A549 (cell line): ENCODE results near the gene KIAA1671. TPM values are rescaled to one million over a fixed set of nuclear protein-coding genes. Genes with fewer than 3 reads are reported as not detected.

Experiments used
- ATAC-seq, 2 experiments: fragments of 200-7000 bp in 1 of 2; fragments of >200 bp in 1 of 2; cut with Nextera tagmentation in 1 of 2; cut with Tn5 transposase in 1 of 2; 3 replicates each; pipeline versions ENCODE4 v1.8.0 to v1.9.1; 2018 to 2020; ENCODE audit warnings: mild to moderate bottlenecking in 1 of 2, moderate library complexity in 1 of 2
- CTCF ChIA-PET: fragments of 300-600 bp; sonication (Branson Sonifier 250); formaldehyde crosslinking; extraction: SDS; loops from one replicate; lab custom pipeline; 2021; ENCODE audit warnings: antibody characterized with exemption, inconsistent platforms; lab: Yijun Ruan, JAX
- POLR2A ChIA-PET: fragments of 350-600 bp; formaldehyde crosslinking; extraction: SDS; loops from one replicate; lab custom pipeline; 2021; ENCODE audit warnings: antibody characterized with exemption, inconsistent platforms; lab: Yijun Ruan, JAX
- DNase-seq, 2 experiments: peaks; one replicate each; pipeline versions ENCODE4 v3.0.0 to v3.0.0-alpha.2; 2011 to 2016; ENCODE audit warnings: low read depth in 1 of 2, low spot score in 1 of 2
- FAIRE-seq: peaks from 2 replicates; lab custom pipeline; 2011; peaks lifted over from hg19 to GRCh38; lab: Jason Lieb, UNC
- H3K27ac ChIP-seq, 2 experiments: fragments of >200 bp; sonication (Bioruptor Twin); formaldehyde crosslinking; 3 replicates each; pipeline ENCODE4 v1.5.1; 2016 to 2017
- H3K4me1 ChIP-seq: fragments of >200 bp; sonication (Bioruptor Twin); formaldehyde crosslinking; 3 replicates; pipeline ENCODE4 v1.6.1; 2016
- H3K4me2 ChIP-seq: fragments of >200 bp; sonication (Bioruptor Twin); formaldehyde crosslinking; 3 replicates; pipeline ENCODE4 v1.6.1; 2016
- H3K4me3 ChIP-seq: fragments of >200 bp; sonication (Bioruptor Twin); formaldehyde crosslinking; 3 replicates; pipeline ENCODE4 v1.5.1; 2016
- H3K9me3 ChIP-seq: fragments of >200 bp; sonication (Bioruptor Twin); formaldehyde crosslinking; 3 replicates; pipeline ENCODE4 v1.6.1; 2016
- ATOH8 ChIP-seq: fragments of 250-450 bp; sonication (Bioruptor Pico); IDR thresholded peaks from 2 replicates; pipeline ENCODE4 v1.5.0; 2020; ENCODE audit warnings: low read depth, mild to moderate bottlenecking, moderate library complexity
- BCL3 ChIP-seq: fragments of >200 bp; sonication (Bioruptor Twin); formaldehyde crosslinking; IDR thresholded peaks from 3 replicates; pipeline ENCODE4 v1.6.1; 2016
- CHD2 ChIP-seq: fragments of 150-350 bp; IDR thresholded peaks from 2 replicates; pipeline ENCODE4 v1.6.1; 2014; ENCODE audit warnings: low read length; ENCODE audit not compliant: partially characterized antibody
- CHD4 ChIP-seq: fragments of 200-600 bp; sonication (generic); IDR thresholded peaks from 2 replicates; pipeline ENCODE4 v1.6.1; 2016; ENCODE audit warnings: antibody characterized with exemption, mild to moderate bottlenecking, borderline replicate concordance
- ESRRA ChIP-seq: fragments of 150-350 bp; IDR thresholded peaks from 2 replicates; pipeline ENCODE4 v1.6.1; 2014; ENCODE audit warnings: mild to moderate bottlenecking, low read length, borderline replicate concordance
- FOSB ChIP-seq: fragments of 250-450 bp; sonication (Bioruptor Pico); IDR thresholded peaks from 2 replicates; pipeline ENCODE4 v1.5.0; 2020; ENCODE audit warnings: mild to moderate bottlenecking, moderate library complexity
- HMGXB4 ChIP-seq: fragments of 250-450 bp; sonication (Bioruptor Pico); IDR thresholded peaks from 2 replicates; pipeline ENCODE4 v1.5.0; 2021; ENCODE audit warnings: mild to moderate bottlenecking, moderate library complexity, borderline replicate concordance
- HOXB5 ChIP-seq: fragments of 250-450 bp; sonication (Bioruptor Pico); IDR thresholded peaks from 2 replicates; pipeline ENCODE4 v1.5.0; 2020; ENCODE audit warnings: mild to moderate bottlenecking, moderate library complexity
- JUNB ChIP-seq: fragments of >200 bp; sonication (Bioruptor Twin); formaldehyde crosslinking; IDR thresholded peaks from 2 replicates; pipeline ENCODE4 v1.6.1; 2016
- MAZ ChIP-seq: fragments of 150-350 bp; IDR thresholded peaks from 2 replicates; pipeline ENCODE4 v1.6.1; 2014; ENCODE audit warnings: antibody characterized with exemption, low read depth, low read length, borderline replicate concordance
- PBX3 ChIP-seq: IDR thresholded peaks from 2 replicates; pipeline ENCODE4 v1.6.1; 2012
- RARB ChIP-seq: fragments of 250-450 bp; sonication (Bioruptor Pico); IDR thresholded peaks from 2 replicates; pipeline ENCODE4 v1.8.0; 2021; ENCODE audit warnings: mild to moderate bottlenecking, moderate library complexity
- RCOR1 ChIP-seq: fragments of 150-350 bp; IDR thresholded peaks from 2 replicates; pipeline ENCODE4 v1.6.1; 2014; ENCODE audit warnings: antibody characterized with exemption, low read length, low read depth
- REST ChIP-seq: fragments of 200-600 bp; sonication (generic); IDR thresholded peaks from 2 replicates; pipeline ENCODE4 v1.6.1; 2016; ENCODE audit warnings: antibody characterized with exemption, mild to moderate bottlenecking, moderate library complexity
- RFX5 ChIP-seq: fragments of 450-650 bp; IDR thresholded peaks from 2 replicates; pipeline ENCODE4 v1.7.1; 2014; ENCODE audit warnings: antibody characterized with exemption, mild to moderate bottlenecking, moderate library complexity
- RNF2 ChIP-seq: fragments of 200-600 bp; sonication (generic); IDR thresholded peaks from 2 replicates; pipeline ENCODE4 v1.6.1; 2016; ENCODE audit warnings: low read depth, mild to moderate bottlenecking, antibody characterized with exemption, moderate library complexity, borderline replicate concordance
- TFCP2L1 ChIP-seq: fragments of 250-450 bp; sonication (Bioruptor Pico); IDR thresholded peaks from 2 replicates; pipeline ENCODE4 v1.5.0; 2021; ENCODE audit warnings: mild to moderate bottlenecking
- TP53 ChIP-seq: fragments of 250-450 bp; sonication (Bioruptor Pico); IDR thresholded peaks from 2 replicates; pipeline ENCODE4 v1.5.0; 2021; ENCODE audit warnings: mild to moderate bottlenecking, moderate library complexity
- USF2 ChIP-seq: fragments of 450-650 bp; IDR thresholded peaks from 2 replicates; pipeline ENCODE4 v1.6.1; 2014; ENCODE audit warnings: antibody characterized with exemption
- ZC3H11A ChIP-seq: fragments of 450-650 bp; IDR thresholded peaks from 2 replicates; pipeline ENCODE4 v1.6.1; 2014; ENCODE audit warnings: antibody characterized with exemption, mild to moderate bottlenecking
- ZNF302 ChIP-seq: fragments of 250-450 bp; sonication (Bioruptor Pico); IDR thresholded peaks from 2 replicates; pipeline ENCODE4 v1.9.0; 2021; ENCODE audit warnings: inconsistent platforms, mild to moderate bottlenecking, moderate library complexity
- WGBS: methylation state at CpG from one replicate; pipeline ENCODE4 v1.1.6; 2017; ENCODE audit errors: missing lambda C conversion rate; 5-methylcytosine and 5-hydroxymethylcytosine counted together
- polyA plus RNA-seq, 4 experiments: library from polyadenylated mRNA; depleted of rRNA in 3 of 4; stranded (reverse); fragments of >200 nt; fragmentation: RNase III in 1 of 4; extraction: RNeasy Plus Mini Kit Qiagen cat#74134 plus additional on column Dnase treatment in 1 of 4; gene quantifications; 2 replicates in 3 of 4; 3 replicates in 1 of 4; pipeline ENCODE4 v1.2.3, GENCODE V29; 2011 to 2017

KIAA1671 gene
- polyA plus RNA-seq, 2 of the 4 experiments (the other 2 are of a cell fraction), result 5.3 to 7.9 TPM

GRCh38 chr22:25085930-25086901, 133.7 kb downstream of the KIAA1671 start:
- TF ChIP-seq TP53 (no peak), USF2 (peak; percentile 63)
- DNase-seq (peak in 1 of 2 experiments; percentile 23), FAIRE-seq (no peak), ATAC-seq (peak; percentile 34 to 42; a peak in 4 of 6 replicates)
- Histone ChIP-seq H3K4me3 (no peak overlapping the region), H3K27ac (no peak overlapping the region), H3K4me1 (peaks cover 7% of the 10 kb centered on the region; the same call in 1 of the 3 replicates), H3K4me2 (peak overlapping the region; percentile 25; the same call in 2 of the 3 replicates), H3K9me3 (no peaks in the 10 kb centered on the region)
- ChIA-PET CTCF (no interaction called here), POLR2A (no interaction called here)
- 58% methylated on average over 14 of the region's 14 CpGs for WGBS

- FAIRE-seq (no peak), DNase-seq (no peak), ATAC-seq (no peak)
- peaks cover 7% of the 10 kb centered on the region; the same call in 1 of the 3 replicates for H3K4me1 ChIP-seq
- no peak overlapping the region for H3K4me3 ChIP-seq
- TF ChIP-seq FOSB (CRISPR knock-in tag) (no peak), PBX3 (no peak), CHD4 (no peak), TFCP2L1 (CRISPR knock-in tag) (no peak), BCL3 (no peak), ZC3H11A (no peak), REST (no peak), CHD2 (no peak), HOXB5 (no peak), RNF2 (no peak), JUNB (no peak), ESRRA (no peak), ZNF302 (CRISPR knock-in tag) (no peak), RARB (CRISPR knock-in tag) (no peak), RFX5 (no peak), RCOR1 (no peak), MAZ (no peak), HMGXB4 (CRISPR knock-in tag) (no peak), ATOH8 (CRISPR knock-in tag) (no peak)
- H3K27ac ChIP-seq, result no peak overlapping the region
- ChIA-PET CTCF (interaction anchor here (0.7 kb wide), 1 partner anchor 286 kb away, joined by 3 read pairs; no protein-coding TSS in a partner anchor), POLR2A (no interaction called here)
- H3K9me3 ChIP-seq, result no peaks in the 10 kb centered on the region
- WGBS, result 71% methylated on average over 5 of the region's 5 CpGs
- H3K4me2 ChIP-seq, result no peak overlapping the region
These were observed 134.4 kb downstream of the KIAA1671 start for GRCh38 chr22:25086902-25087282.
